Medulla oblongata (tissue), 1 donor: ENCODE data around the gene FAM9C.
"Not testable (repeated sequence)": the region's sequence is repeated elsewhere in the genome, so short reads cannot be mapped to it uniquely, and the experiment has no call there.

Source experiments
- DNase-seq: peaks from one replicate; pipeline ENCODE4 v3.0.0-alpha.2; 2015; ENCODE audit errors: extremely low spot score

FAM9C gene

DNA sequence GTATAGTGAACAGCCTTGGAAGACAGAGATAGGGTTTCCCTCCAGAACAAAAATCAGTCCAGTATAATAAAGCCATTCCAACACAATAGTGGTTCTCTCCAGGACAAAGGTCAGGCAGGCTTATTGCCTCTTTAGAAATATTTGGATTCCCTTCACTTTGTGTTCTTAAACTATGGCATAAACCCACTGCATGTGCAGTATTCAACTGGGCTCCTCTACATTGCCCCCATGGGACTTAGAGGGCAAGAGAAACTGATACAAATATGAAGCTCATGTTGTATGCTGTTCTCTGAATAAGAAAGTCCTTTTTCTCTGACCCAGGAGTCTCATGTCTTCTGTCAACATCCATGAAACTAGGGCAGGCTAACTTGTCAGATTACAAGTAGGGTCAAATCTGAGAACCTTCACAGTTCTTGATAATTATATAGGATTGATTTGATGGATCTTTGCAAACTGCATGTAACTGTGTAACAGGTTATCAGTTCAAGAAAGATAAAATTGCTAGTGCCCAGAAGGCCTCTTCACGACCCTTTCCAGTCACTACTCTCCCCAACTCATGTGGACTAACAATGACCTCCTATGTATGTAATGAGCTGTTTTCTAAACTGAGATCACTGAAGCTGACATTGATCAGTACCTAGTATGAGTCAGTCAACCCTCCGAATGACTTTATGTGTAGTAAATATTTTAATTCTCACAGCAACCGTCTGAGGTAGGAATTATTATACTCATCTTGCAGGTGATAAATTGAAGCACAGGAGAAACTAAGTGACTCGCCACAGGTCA lies 31.9 kb upstream of the FAM9C start:
- no peak for DNase-seq

DNA sequence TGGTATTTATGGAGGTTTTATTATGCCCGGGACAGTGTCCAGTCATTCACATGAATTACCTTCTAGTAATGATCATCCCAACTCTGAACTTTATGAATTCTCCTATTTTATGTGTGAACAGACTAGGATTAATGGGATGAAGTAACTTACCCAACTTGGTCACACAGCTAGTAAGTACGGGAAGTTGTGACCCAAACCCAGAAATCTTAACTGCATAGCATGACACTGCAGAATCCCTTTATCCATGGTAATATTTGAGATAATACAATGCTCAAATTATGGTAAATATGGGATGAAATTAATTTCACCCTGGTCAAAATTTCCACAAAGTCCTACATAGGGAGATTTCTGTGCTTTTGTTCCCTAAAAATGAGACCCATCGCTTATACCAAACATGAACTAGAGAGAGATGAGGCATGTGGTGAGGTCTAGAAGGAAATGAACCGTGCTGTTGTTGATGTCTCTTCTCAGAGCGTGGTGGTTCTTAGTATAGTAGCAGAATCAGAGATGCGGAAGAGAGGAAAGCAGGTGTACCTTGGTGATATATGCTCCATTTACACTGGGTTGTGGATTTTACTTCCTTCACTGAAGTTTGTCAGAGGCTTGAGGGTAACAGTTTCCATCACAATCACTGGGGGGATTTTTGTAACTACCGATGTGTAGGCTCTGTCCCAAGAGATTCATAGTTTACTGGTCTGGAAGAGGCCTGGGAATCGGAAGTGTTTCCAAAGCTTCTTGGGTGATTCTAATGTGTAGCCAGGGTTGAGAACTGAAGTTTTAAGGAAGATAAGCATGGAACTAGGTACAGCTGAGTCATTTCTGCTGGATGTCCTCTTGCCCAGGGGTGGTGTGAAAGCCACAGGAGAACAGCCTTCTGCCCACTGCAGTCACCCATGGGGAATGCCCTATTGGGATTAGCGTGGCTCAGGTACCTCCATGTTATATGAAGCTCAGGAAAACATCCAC lies 30.2 kb upstream of the FAM9C start:
- no peak for DNase-seq

DNA sequence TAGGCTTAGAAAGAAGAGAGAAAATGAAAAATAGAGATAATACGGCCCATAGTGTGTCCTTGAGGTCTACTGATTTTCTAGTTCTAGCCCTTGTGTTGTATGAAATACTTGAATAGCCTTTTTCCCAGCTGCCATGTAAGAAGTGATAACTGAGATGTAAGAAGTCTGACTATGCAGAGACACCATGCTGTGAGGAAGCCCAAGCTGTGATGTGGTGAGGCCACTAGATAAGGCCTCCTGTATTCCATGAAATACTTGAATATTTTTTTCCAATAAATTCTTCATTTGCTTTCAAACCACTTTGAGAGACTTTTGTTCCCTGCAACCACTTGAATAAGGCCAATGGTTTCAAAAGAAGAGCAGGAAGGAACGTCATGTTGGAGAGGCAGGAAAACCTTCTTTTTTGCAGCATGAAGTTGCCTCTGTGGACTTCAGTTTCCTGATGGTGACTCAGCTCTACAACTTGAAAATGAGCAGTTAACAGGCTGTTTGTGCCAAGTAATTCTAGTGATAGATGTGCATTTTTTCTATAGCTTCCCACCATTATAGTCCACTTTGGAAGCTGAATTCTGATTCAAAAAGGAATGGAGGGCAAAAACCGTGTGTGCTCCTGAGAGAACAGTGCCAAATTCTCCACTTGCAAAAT lies 25.5 kb upstream of the FAM9C start:
- no peak for DNase-seq

DNA sequence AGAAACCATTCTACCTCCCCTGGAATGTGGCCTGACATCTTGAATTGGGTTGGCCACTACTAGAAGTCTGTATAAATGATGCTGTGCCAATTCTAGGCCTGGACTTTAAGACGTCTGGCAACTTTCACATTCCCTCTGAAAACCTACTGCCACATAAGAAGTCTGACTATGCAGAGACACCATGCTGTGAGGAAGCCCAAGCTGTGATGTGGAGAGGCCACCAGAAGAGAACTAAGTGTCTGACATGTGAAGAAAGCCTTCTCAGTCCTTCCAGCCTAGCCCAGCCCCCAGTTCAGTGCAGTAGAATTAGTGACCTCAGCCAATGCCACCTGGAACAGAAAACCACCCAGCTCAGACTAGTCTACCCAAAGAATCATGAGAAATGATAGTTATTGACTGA lies 24.2 kb upstream of the FAM9C start:
- DNase-seq = no peak

DNA sequence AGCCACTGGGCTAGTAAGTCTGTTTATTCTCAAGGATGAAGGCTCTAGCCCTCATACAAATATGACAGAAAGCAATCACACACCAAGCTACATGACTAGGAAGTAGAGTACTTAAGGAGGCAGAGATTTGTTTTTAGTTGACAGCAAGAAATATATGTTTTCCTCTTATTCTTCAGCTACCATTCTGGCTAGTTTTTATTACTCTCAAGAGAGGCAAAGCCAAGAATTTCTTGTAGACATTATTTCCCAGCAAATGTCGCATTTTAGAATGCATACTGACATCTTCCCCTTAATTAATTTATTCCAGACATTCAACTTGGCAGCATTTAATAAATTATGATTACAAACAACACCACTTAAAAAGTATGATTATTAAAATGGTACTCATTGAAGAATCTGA lies 23.4 kb upstream of the FAM9C start:
- DNase-seq = no peak

DNA sequence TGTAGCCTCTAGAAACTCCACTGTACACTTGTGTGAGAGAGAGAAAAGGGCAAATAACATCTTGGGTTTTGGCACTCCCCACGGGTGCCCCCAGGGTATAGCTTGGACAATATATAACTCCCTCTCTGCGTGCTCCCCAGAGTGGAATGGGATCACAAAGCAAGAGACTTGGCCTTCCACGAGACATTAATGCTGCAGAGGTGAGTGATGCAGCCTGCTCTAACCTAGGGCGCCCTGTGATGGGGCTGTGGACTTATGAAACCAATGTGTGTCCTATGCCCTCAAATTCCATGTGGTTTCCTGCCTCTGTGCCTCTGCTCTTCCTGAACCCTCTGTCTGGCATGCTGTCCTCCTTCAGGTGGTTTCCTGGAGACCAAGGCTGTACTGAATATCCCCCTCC lies 22.0 kb upstream of the FAM9C start:
- no peak for DNase-seq

DNA sequence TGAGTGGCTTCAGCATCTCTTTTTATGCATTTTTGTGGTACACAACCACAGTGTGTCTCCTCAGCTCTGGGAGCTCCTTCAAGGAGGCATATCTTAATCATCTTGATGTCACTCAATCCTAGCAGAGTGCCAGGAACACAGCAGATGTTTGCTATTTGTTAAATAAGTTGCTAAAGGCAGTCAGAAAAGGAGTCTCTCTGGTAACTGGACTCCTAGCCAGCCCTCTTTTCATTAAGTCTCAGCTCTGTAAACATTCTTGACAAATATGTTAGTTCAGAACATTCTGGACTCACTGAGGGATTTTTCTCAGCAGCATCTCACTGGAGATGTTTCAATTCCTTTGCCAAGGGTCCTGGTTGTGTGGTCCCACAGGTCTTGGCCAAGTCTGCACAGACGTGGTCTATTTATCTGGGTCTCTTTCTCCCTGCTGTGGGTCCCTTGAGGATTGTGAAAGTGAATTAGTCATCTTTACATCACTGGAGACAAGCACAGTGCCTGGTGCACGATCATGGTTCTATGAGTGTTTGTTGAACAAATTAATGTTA lies 20.3 kb upstream of the FAM9C start:
- peak; percentile 6 for DNase-seq

DNA sequence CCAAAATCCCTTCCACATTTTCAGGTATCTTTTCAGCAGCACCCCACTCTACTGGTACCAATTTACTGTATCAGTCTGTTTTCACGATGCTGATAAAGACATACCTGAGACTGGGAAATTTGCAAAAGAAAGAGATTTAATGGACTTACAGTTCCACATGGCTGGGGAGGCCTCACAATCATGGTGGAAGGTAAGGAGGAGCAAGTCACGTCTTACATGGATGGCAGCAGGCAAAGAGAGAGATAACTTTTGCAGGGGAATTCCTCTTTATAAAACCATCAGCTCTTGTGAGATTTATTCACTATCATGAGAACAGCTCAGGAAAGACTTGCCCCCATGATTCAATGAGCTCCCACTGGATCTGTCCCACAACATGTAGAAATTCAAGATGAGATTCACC lies 18.7 kb upstream of the FAM9C start:
- DNase-seq = not testable (repeated sequence)

DNA sequence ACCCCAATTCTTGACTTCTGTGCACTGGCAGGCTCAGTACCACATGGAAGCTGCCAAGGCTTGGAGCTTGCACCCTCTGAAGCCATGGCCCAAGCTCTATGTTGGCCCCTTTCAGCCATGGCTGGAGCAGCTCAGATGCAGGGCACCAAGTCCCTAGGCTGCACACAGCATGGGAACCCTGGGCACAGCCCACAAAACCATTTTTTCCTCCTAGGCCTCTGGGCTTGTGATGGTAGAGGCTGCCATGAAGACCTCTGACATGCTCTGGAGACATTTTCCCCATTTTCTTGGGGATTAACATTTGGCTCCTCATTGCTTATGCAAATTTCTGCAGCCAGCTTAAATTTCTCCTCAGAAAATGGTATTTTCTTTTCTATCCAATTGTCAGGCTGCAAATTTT lies 17.9 kb upstream of the FAM9C start:
- not testable (repeated sequence) for DNase-seq

DNA sequence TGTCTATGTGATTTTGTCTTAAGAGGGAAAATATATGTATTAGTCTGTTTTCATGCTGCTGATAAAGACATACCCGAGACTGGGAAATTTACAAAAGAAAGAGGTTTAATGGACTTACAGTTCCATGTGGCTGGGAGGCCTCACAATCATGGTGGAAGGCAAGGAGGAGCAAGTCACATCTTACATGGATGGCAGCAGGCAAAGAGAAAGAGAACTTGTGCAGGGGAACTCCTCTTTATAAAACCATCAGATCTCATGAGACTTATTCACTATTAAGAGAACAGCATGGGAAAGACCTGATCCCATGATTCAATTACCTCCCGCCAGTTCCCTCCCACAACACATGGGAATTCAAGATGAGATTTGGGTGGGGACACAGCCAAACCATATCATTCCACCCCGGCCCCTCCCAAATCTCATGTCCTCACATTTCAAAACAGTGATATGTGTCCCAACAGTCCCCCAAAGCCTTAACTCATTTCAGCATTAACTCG lies 16.8 kb upstream of the FAM9C start:
- not testable (repeated sequence) for DNase-seq

DNA sequence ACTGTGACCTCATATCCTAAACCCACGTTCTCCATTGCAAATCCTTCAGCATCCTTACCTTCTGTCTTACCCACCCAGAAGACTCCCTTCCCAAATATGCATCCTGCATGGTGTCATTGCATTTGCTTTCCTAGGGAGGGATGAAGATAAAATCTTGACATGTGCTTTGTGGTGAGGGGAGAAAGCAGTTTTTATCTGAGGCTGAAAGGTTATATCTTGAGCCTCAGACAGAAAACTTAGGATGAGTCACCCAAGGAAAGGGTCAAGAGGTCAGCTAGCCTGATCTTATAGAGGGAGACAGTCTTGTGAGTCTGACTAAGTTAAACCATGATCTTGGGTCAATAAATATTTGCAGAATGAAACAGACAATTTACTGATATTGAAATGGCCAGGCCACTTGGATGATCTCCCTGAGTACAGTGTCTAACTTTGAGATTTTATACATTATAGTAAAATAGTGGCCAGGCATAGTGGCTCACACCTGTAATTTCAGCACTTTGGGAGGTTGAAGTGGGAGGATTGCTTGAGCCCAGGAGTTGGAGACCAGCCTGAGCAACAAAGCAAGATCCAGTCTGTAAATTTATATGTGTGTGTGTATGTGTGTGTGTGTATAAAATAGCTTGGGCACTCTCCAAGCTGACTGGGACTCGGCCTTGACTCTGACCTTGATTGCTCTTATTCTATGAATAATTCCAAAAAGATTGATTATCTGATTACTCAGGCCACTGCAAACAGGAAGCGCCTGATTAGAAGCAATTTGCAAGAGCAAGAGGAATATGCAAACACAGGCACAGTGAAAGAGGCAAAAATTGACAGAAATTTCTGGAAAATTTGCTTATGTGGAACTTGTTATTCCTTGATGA lies 15.4 kb upstream of the FAM9C start:
- no peak for DNase-seq

DNA sequence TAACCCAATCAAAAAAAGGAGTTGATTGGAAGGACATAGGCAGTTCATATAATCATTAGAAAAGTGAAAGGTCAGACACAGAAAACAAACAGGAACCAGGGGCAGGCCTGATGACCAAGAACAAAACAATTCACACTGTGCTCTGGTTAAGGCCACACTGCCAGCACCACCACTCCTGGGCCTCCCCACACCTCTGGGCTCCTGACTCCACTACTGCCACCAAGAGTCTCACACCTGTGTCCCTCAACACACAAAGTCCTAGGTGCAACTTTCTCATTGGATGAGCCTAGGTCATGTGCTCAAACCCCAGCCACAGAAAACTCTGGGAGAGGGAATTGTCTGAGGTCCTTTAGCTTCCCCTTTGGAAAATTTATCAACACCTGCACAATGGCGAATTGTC lies 11.1 kb upstream of the FAM9C start:
- no peak for DNase-seq

DNA sequence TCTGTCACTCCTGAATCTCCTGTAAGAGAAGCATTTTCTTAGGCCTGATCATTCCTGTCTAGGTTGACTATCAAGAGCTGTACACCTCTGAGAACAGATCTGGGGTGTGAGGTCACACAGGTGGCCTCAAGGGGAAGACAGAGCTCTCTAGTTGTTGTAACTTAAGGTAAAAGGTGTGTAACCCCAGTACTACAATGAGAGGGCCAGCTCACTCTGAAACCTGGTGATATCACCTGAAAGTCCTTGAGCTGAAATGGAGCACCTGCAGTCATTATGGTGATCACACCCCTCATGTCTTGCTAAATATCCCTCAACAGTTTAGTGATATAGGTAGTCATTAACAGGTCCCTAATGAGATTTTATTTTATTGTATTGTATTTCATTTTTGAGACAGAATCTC lies 8.8 kb upstream of the FAM9C start:
- DNase-seq = no peak

DNA sequence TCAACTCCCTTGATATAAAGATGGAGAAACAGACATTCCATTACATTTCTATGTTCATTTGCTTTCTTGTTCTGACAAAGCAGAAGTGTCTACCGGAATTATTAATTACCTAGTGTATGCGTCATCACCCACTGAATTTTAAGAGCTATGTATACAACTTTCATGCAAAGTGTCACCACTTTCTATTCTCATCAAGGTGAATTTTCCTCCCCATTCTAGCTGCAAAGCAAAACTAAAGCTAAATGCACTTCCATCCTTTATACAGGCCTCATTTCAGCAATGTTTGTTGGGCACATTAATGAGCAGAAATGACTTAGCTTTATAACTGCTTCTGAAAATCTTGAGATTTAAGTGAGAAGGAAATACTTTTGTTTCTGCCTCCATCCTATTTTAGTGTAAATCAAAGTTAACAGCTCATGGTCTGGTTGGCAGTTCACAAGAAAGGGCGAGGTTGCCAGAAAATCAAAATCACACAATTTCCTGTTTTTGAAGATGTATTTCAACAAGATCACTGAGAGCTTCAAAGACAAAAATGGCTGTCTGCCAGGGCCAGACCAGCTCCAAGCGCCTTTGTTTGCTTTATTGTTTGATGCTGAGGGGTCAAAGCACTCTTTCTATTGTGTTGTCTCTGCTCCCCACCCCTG lies 7.2 kb upstream of the FAM9C start:
- peak; percentile 41 for DNase-seq

DNA sequence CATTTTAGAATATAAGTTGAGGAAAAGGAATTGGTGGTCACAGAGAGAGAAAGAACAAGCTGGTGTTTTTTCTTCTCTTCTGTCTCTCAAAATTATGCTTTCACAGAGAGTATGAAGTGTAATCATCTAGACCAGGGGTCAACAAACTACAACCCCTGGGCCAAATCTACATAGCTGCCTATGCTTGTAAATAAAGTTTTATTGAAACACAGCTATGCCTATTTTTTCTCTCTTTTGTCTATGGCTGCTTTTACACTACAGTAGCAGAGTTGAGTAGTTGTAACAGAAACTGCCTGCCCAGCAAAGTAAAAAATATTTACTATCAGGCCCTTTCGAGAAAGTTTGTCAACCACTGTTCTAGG lies 6.7 kb upstream of the FAM9C start:
- no peak for DNase-seq

DNA sequence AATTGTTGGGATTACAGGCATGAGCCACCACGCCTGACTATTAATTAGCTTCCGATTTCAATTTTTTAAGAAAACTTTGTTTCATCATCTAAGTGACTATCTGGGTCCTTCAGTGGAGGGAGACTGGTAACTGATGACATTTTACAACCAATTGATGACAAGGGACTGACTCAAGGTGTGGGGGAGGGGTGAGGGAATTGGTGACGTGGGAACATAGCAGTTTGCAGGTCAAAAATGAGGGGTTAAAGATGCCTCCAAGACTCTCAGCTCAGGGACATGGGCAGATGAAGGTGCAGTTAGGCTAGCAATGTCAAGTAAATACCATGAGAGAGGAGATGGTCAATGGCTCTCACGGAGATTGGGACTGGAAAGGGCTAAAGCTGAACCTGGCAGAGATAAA lies 5.7 kb upstream of the FAM9C start:
- DNase-seq = no peak

DNA sequence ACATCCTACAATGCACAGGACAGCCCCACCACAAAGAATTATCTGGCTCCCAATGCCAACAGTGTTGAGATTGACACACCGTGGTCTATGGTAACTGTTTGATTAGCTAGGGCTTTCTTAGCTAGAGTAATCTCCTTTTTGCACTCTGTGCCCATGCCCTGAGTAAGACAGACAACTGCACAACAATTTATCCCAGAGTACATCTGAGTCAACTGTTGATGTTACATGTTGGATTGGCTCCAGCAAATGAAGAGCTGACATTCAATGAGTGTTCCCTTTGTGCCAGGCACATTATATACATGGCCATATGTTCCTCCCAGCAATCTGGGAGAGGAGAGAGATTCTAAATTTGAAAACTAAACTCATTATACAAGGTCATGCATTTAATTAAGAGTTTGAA lies 3.9 kb upstream of the FAM9C start:
- DNase-seq = no peak

DNA sequence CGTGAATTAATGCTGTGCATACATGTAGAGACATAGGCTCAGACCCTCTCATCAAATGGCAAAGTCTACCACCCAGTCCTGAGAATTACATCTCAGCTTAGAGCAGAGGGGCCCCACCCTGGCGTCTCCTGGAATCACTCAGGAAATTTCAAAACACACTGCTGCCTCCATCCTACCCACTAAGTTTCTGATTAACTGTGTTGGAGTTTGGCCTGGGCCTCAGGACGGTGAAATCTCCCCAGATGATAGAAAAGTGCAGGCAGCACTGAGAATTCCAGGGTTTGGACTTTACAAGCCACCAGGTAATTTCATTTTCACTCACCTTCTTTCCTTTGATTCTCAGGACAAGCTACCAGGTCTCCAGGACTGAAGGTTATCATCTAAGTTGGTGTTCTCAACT lies 3.3 kb upstream of the FAM9C start:
- DNase-seq = no peak

DNA sequence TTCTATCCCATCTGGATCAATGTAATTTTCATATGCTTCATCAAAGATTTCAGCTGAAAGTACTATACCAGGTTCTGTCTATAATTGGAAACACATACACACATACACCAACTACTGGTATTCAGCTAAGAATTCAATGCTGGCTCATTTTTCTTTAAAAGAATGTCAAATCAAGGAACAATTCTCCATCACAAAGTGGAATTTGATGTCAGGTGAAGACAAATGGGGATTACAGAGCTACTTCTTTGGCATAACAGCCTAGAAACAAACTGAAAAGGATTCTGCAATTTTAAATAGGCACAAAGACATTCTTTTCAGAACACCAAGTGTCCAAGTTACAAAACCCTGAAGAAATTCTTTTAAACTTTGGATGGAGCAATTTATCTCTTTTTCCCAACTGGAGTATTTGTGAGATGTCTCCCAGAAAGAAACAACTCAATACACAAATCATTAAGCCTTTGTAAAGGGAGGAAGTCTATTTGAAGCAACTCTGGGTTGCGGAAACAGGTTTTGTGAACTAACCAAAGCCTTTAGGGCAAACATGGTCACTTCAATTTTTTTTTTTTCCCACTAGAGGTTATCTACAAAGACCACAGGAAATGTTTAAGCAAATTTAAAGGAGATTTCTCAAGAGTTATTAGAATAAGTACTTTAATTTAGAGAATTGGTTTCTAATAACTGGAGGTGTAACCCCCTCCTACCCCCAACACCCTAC lies 1.9 kb upstream of the FAM9C start:
- no peak for DNase-seq

DNA sequence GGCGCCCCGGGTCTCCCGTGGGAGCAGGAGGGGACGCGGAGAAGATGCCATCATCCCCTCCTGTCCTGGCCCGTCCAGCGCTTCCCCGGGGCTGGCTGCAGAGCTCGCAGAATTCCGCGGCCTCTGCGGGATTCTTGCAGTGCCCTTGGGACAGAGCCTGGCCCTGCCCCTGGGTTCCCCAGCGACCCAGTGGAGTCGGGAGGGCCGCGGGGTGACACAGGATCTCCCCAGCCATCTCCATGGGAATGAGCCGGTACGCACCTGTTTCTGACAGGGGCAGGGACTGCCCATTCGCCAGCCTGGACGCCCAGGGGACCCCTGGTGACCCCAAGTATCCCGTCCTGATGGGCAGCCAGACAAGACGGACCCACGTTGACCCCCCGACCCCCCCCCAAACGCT lies 482 bp downstream of the FAM9C start:
- no peak for DNase-seq
